HG03039 (cell line): Measurements from ENCODE around the gene PTBP3.
A peak's percentile ranks its signal among the peaks of the same experiment; 100 is the strongest.

ENCODE experiments used
- ATAC-seq: cut with Tn5 transposase; IDR thresholded peaks from one replicate; pipeline ENCODE4 v1.9.1; 2021; ENCODE audit warnings: mild to moderate bottlenecking, moderate library complexity; ENCODE audit not compliant: unreplicated experiment

Gene PTBP3

GRCh38 chr9:112361601-112362000 is 28.2 kb upstream of the PTBP3 start:
- ATAC-seq = no peak

- no peak for ATAC-seq
These were observed 26.8 kb upstream of the PTBP3 start for GRCh38 chr9:112360047-112360804.

- ATAC-seq = no peak
These were observed 22.0 kb upstream of the PTBP3 start for GRCh38 chr9:112355427-112355897.

- ATAC-seq = no peak
These were observed 20.8 kb upstream of the PTBP3 start for GRCh38 chr9:112354081-112354743.

- ATAC-seq = no peak
These were observed 18.8 kb upstream of the PTBP3 start for GRCh38 chr9:112352209-112352608.

GRCh38 chr9:112351184-112351583 is 17.8 kb upstream of the PTBP3 start:
- ATAC-seq = no peak

- no peak for ATAC-seq
These were observed 15.6 kb upstream of the PTBP3 start for GRCh38 chr9:112349008-112349333.

- no peak for ATAC-seq
These were observed 15.0 kb upstream of the PTBP3 start for GRCh38 chr9:112348257-112349007.

GRCh38 chr9:112341730-112342129 is 8.3 kb upstream of the PTBP3 start:
- ATAC-seq = no peak

- no peak for ATAC-seq
These were observed 6.5 kb upstream of the PTBP3 start for GRCh38 chr9:112339886-112340285.

- ATAC-seq = no peak
These were observed 5.1 kb upstream of the PTBP3 start for GRCh38 chr9:112338561-112338960.

- no peak for ATAC-seq
These were observed 4.1 kb upstream of the PTBP3 start for GRCh38 chr9:112337547-112337946.

- ATAC-seq = no peak
These were observed 1.0 kb upstream of the PTBP3 start for GRCh38 chr9:112334432-112334841.

GRCh38 chr9:112333639-112334431 is 416 bp upstream of the PTBP3 start:
- ATAC-seq = peak; percentile 71

GRCh38 chr9:112332674-112332976 is 794 bp downstream of the PTBP3 start:
- no peak for ATAC-seq

- ATAC-seq = no peak
These were observed 1.2 kb downstream of the PTBP3 start for GRCh38 chr9:112332214-112332613.

GRCh38 chr9:112331674-112331952 is 1.8 kb downstream of the PTBP3 start:
- ATAC-seq = no peak

GRCh38 chr9:112328545-112328944 is 4.9 kb downstream of the PTBP3 start:
- no peak for ATAC-seq

GRCh38 chr9:112327718-112328450 is 5.5 kb downstream of the PTBP3 start:
- ATAC-seq = no peak

GRCh38 chr9:112326194-112326593 is 7.2 kb downstream of the PTBP3 start:
- no peak for ATAC-seq

GRCh38 chr9:112325600-112325999 is 7.8 kb downstream of the PTBP3 start:
- ATAC-seq = no peak
